Activated CD4-positive, CD25-positive, alpha-beta regulatory T cell treated with anti-CD3 and anti-CD28 coated beads, Interleukin-2, amount 50 U/mL, for 24 hours (primary cell): ENCODE results near the gene CDK11B.
"Not testable (repeated sequence)": the region's sequence is repeated elsewhere in the genome, so short reads cannot be mapped to it uniquely, and the experiment has no call there.

Experiments used
- ATAC-seq, 2 donors: fragments of 150-1000 bp; cut with Tn5 transposase; one replicate each; pipeline ENCODE4 v1.10.0; 2021; ENCODE audit warnings: mild to moderate bottlenecking in 1 of 2, moderate library complexity in 1 of 2

Gene CDK11B

DNA sequence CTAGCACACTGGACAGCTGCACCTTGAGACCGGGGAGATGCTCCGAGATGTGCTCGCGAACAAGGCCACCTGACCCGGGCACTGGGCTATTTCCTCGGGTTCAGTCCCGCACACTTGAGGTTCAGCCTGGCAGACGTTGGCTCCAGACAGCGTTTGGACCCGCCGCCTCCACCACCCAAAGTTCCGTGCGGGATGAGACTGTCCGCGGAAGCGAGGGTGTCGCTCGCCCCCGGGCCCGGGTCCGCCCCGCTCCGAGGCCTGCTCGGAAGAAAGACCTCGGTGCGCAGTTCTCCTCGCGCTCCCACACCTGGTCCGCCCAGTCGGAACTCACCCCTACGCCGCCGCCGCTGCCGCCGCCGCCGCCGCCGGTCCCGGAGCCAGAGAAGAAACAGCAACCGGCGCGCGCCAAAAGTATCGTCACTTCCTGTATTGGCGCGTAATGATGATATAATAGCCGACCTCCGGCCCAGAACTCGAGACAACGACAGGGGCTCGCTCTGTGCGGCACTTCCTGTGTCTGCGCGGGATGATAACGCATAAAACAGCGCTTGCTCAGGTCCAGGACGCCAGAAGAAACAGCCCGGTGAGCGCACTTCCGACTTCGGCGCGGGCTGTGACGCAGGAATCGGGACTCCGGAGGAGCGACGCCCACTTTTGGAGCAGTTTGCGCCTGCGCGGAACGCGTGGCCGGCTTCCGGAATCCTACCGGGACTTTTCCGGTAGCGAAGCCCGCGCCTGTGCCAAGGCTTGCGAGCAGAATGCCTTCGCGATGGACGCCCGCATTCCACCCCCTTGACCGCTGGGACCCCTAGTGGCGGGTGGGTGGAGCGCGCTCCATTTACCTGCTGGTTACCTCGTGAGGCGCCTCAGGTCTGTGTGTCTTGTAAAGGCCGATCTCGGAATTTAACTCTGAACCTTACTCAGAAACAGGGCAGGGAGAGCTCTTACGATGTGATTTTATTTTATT is at the start of gene CDK11B:
Gene CDK11B (minus strand): TSS at position 422 of the 967 bp plus-strand sequence. CDS start 1,519 bp downstream, outside the sequence.
- ATAC-seq: peak; percentile 99

DNA sequence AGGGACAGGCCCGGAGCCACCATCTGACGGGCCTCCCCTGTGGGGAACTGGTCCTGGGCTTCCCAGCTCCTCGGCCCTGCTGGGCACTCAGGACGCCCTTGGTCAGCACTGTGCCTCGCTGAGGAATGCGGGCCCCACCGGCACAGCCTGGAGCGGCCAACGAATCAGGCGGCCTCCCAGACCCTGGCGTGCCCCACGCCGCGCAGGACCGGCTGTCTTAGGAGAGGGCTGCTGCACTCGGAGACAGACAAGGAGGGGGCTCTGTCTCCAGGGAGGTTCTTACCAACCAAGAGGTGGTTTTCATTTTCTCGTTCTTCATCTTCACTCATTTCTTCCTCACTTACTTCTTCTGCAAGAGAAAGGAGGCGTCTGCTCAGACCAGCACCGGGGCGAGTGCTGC is 49.1 kb upstream of the CDK11B start:
- not testable (repeated sequence) for ATAC-seq

DNA sequence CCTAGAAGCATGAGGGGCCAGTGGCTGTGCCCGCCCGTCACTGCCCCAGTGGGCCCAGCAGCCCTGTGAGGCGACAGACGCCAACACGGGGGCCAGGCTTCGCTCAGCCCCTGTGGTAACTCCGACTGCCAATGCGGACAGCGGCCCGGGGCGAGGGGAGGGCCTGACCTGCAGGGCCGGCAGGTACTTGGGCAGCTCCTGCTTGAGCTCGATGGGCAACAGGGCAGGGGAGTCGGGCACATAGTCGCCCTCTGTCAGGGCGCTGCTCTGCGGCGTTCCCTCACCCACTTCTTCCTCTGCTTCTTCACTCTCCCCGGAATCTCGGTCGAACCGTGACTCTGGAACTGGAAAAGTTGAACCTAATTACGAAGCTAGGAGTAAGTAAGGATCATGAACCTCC is 48.4 kb upstream of the CDK11B start:
- not testable (repeated sequence) for ATAC-seq

DNA sequence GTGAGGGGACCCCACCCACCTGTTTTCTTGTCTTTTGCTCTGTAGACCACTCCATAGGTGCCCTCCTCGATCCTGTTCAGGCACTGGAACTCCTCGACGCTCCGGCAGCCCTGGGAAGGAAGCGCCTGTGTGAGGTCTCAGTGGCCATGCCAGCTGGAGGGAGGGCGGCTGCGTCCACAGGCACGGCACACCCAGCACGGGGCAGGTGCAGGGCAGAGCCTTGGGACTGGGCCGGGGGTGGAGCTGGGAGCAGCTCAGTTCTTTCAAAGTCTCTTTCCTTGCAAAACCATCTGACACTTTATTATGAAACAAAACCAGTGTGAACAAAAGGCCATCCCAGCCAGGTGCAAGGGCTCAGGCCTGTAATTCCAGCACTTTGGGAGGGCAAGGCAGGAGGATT is 46.8 kb upstream of the CDK11B start:
- ATAC-seq: not testable (repeated sequence)

DNA sequence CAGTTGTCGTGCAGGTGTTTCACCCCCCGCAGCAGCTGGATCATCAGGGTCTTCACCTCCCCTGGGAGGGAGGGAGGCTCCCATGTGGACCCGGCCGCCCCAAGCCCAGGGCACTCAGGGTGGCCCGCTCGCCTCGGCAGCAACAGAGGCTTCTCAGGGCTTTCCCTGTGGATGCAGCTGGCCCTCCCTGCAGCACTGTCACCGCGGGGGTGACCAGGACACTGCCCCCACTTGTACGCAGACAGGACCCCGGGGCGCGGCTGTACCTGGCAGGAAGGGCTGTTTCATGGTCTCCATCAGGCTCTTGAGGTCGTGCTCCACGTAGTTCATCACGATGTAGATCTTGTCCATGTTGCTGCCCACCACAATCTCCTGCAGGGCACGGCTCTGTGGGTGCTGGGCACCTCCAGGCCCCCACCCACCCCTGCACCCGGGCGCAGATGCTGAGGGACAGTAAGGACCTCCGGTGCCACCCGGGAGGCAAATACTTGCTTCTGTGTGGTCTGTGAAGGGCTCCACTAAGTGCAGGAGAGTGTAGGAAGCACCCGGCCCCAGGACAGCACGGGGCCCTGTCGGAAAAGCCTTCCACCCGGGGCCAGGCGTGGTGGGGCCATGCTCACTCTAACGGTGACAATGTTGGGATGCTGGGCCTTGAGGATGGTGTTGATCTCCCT is 45.6 kb upstream of the CDK11B start:
- ATAC-seq: not testable (repeated sequence)

DNA sequence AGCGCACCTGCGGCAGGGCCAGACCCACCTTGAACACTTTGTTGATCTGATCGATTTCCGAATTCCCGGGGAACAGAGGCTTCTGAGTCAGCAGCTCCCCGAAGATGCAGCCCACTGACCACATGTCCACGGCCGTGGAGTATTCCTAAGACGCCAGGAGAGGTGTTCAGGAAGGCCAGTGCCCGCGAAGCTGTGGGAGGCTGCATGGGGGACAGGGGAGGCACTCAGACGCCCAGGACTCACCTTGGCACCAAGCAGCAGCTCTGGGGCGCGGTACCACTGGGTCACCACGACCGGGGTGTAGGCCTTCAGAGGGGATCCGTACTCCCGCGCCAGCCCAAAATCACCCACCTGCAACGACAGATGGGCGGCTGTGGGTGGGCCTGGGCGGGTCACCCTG is 45.0 kb upstream of the CDK11B start:
- ATAC-seq: no peak

DNA sequence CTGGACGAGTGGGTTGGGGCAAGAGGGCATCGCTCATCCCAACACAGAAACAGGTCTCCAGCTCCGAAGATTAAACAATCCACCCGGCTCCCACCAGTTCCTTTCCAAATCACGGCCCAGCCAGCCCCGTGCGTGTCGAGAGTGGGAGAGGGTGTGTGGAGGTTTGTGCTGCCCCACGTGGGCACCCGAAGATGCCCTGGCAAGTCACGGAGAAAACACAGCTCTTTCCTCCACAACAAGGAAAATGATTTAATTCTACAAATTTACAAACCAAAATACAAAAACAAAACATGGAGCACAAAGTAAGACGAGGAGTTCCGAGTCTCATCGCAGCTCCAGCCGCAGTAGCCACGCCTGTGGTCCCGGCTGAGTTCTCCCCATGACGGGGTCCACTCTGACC is 43.7 kb upstream of the CDK11B start:
- not testable (repeated sequence) for ATAC-seq

- not testable (repeated sequence) for ATAC-seq
Measured at GRCh38 chr1:1700557-1700956, 41.8 kb upstream of the CDK11B start.

GRCh38 chr1:1700067-1700466 is 41.3 kb upstream of the CDK11B start:
- ATAC-seq: peak in 1 of 2 donors; percentile 6

DNA sequence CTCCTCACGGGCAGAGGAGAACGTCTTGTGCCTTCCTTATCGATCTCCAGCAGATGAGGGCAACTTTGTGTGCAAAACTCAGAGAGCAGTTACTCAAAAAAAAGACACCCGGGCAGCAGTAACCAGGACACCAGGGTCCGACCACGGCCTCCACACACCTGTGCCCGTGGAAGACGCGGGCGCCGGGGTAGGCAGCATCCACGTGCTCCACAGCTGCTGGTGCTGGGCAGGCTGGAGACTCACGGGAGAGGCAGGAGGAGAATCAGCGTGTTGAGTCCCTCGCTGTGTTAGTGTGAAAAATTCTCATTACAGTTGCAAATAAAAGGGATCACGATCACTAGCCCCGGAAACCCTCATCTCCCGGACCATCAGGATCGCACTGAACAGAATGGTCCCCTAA is 40.3 kb upstream of the CDK11B start:
- ATAC-seq: not testable (repeated sequence)

DNA sequence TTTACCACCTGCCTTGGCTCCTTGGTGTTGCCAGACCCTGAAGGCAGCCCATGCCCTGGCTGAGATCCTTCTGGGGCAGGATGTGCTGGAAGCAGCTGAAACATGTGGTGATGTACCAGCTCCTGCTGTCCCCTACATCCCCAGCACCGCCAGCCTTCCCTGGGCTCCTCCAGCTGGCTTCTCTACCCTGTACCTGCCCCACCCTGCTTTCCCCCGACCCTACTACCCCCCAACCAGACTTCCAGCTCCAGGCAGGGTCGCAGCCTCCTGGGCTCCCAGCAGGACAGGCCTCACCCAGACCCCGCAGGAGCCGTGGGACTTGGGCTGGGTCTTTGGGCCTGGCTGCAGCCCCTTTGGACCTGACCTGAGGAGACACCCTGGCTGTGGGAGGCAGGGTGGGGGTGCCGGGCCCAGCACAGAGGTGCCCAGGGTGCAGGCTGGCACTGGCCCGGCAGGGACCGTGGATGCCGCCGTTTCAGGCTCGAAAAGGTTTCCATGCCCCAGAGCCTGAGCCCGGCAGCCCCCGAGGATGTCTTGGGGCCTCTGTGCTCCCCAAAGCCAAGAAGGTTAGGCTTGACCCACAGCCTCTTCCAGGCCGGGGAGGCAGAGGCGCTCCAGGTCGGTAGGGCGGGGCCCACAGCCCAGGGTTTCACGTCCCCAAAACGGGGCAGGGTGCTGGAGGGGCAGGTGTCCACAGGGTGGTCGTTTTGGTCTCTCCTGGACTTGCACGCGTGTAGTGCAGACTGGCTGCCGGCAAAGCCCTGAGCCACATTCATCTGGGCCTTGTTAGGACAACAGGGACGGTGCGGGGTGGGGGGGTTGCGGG is 38.8 kb upstream of the CDK11B start:
- not testable (repeated sequence) for ATAC-seq

GRCh38 chr1:1696431-1697357 is 37.9 kb upstream of the CDK11B start:
- not testable (repeated sequence) for ATAC-seq

DNA sequence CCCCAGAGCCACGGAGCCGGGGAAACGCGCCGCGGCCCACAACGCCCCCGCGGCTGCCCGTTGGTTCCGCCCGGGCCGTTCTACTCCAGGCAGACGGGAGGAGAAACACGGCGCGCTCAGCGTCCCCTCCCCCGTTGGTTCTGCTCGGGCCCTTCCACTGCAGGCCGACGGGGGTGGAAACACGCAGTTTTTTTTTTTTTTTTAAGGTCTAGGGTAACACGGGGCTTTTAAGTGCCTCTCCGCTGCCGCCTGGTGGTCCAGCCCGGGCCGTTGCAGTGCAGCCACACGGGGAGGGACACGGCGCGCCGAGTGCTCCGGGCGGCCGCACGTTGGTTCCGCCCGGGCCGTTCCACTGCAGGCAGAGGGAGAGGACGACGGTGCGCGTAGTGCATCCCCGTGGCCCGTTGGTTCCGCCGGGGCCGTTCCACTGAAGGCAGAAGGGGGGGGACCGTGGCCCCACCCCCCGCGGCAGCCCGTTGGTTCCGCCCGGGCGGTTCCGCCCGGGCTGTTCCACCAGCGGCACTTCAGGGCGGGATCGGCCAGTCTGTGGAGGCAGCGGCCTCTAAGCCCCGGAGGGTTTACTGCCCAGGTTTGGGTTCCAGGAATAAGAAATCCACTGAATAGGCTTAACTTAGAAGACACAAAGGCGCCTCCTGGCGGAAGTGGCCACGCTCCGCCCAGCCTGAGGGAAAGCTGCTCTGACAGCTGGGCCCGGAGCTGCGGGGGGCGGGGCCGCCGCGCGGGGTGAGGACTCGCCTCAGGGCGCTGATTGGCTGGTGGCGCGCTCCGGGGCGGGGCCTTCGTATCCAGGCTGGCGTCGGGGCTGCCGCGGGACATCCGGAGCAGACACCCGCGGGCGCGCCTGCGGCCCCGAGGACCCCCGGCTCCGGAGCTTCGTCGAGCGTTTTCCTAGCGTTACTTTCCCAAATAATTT is 34.2 kb upstream of the CDK11B start, which contains the start of gene SLC35E2B:
Gene SLC35E2B (minus strand): TSS at position 82 of the 934 bp plus-strand sequence. CDS start 16,096 bp downstream, outside the sequence.
- peak; percentile 83 to 84 for ATAC-seq

GRCh38 chr1:1692324-1692713 is 33.5 kb upstream of the CDK11B start:
- ATAC-seq: peak; percentile 52 to 63

- not testable (repeated sequence) for ATAC-seq
Measured at GRCh38 chr1:1691443-1691842, 32.6 kb upstream of the CDK11B start.

- not testable (repeated sequence) for ATAC-seq
Measured at GRCh38 chr1:1689526-1689925, 30.7 kb upstream of the CDK11B start.

GRCh38 chr1:1687846-1688245 is 29.0 kb upstream of the CDK11B start:
- no peak for ATAC-seq

DNA sequence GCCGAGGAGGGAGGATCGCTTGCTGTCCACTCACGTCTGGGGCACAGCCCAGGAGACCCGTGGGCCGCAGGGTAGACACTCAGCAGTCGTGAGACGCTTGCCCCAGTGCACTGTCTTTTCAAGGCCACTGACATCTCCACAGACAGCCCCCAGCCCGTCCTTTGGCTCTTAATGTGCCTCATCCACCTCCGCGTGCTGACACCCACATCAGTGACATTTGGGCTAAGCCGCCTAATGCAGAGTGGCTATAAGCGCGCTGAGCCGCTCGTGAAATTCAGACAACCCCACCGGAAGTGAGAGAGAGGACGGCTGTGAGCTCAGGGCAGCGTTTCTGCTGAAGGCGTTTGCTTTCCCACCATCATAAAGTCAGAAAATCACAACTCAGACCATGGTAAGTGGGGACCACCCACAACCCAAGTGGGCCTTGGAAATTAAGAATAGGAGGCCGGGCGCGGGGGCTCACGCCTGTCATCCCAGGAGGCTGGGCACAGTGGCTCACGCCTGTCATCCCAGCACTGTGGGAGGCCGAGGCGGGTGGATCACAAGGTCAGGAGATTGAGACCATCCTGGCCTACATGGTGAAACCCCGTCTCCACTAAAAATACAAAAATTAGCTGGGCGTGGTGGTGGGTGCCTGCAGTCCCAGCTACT is 25.4 kb upstream of the CDK11B start:
- ATAC-seq: no peak

DNA sequence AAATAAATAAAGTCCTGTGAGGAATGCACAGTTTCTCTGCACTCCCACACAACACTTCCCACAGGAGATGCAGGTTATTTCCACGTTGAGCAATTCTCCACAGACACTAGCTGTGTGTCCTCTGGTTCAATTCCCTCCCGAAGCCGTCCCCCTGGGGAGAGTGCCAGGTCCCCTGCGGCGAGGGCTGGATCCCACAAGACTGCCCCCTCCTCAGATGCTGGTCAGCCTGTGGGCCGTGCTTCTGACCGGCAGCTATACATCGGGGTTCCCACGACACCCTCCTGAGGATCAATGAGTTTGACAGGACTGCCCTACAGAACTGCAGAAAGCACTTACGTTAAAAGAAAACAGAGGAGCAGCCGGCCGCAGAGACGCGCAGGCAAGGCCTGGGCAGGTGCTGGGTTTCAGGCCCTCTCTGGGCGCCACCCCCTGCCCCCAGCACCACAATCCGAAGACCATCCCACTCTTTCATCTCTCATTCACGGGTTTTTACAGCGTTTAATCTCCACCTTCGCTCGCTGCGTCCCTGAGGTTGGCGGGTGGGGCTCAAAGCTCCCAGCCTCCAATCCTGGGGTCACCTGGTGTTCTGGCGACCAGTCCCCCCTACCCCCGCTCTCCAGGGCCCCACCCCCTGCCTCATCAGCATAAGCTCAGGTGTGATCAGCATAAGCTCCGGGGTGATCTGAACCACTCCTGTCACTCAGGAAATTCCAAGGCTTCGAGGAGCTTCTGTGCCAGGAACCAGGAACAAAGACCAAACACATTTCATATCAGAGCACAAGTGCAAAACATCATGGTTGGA is 24.5 kb upstream of the CDK11B start:
- ATAC-seq: no peak
